A673 (cell line): ENCODE measurements around the gene LGR6. TPM values are rescaled to one million over a fixed set of nuclear protein-coding genes. Genes with fewer than 3 reads are reported as not detected.

Experiments used
- BruUV-seq: library from RNA; stranded (reverse); fragments of 400-500 nt; replicated peaks from 2 replicates; lab custom pipeline; 2021; lab: Mats Ljungman, UMichigan
- CTCF ChIA-PET: fragments of 300-600 bp; sonication (Branson Sonifier 250); formaldehyde crosslinking; loops from one replicate; lab custom pipeline; 2022; ENCODE audit warnings: antibody characterized with exemption; lab: Charles Lee
- POLR2A ChIA-PET: fragments of 300-600 bp; sonication (Branson Sonifier 250); formaldehyde crosslinking; loops from one replicate; lab custom pipeline; 2022; ENCODE audit warnings: antibody characterized with exemption; ENCODE audit not compliant: low non-redundant PET; lab: Charles Lee
- DNase-seq: peaks from one replicate; pipeline ENCODE4 v3.0.0-alpha.2; 2015; ENCODE audit warnings: low spot score
- H3K27ac ChIP-seq: fragments of 200-600 bp; sonication (generic); 2 replicates; pipeline ENCODE4 v1.5.1; 2016; ENCODE audit warnings: mixed run types, low read depth, mild to moderate bottlenecking, mixed read lengths, antibody characterized with exemption, low read length; ENCODE audit not compliant: poor library complexity, severe bottlenecking
- H3K27me3 ChIP-seq: fragments of 200-600 bp; sonication (generic); replicated peaks from 2 replicates; pipeline ENCODE4 v1.6.1; 2017; ENCODE audit warnings: mixed run types, low read depth, mild to moderate bottlenecking, mixed read lengths, antibody characterized with exemption, low read length; ENCODE audit not compliant: insufficient read depth, poor library complexity
- H3K36me3 ChIP-seq: fragments of 200-600 bp; sonication (generic); 2 replicates; pipeline ENCODE4 v1.6.1; 2016; ENCODE audit warnings: mixed run types, mild to moderate bottlenecking, mixed read lengths, antibody characterized with exemption, low read length; ENCODE audit not compliant: insufficient read depth, poor library complexity, severe bottlenecking
- H3K4me1 ChIP-seq: fragments of 200-600 bp; sonication (generic); 2 replicates; pipeline ENCODE4 v1.6.1; 2017; ENCODE audit warnings: mixed run types, mild to moderate bottlenecking, mixed read lengths, antibody characterized with exemption, low read length; ENCODE audit not compliant: insufficient read depth, poor library complexity, severe bottlenecking
- H3K4me3 ChIP-seq: fragments of 200-600 bp; sonication (generic); 2 replicates; pipeline ENCODE4 v1.5.1; 2016; ENCODE audit warnings: low read depth, mixed run types, mild to moderate bottlenecking, mixed read lengths, low read length; ENCODE audit not compliant: poor library complexity, severe bottlenecking
- H3K9me3 ChIP-seq: fragments of 200-600 bp; sonication (generic); 2 replicates; pipeline ENCODE4 v1.6.1; 2016; ENCODE audit warnings: mixed run types, low read depth, mild to moderate bottlenecking, mixed read lengths, antibody characterized with exemption, low read length; ENCODE audit not compliant: poor library complexity, severe bottlenecking
- CTCF ChIP-seq: fragments of 300-800, 200-600 bp; sonication (generic); conservative IDR thresholded peaks from 2 replicates; pipeline ENCODE4 v1.5.1; 2017; ENCODE audit warnings: low read depth, mild to moderate bottlenecking, antibody characterized with exemption, low read length, moderate library complexity, mixed read lengths
- EZH2 ChIP-seq: fragments of 200-600 bp; sonication (generic); IDR thresholded peaks from 2 replicates; pipeline ENCODE4 v1.6.1; 2017; ENCODE audit warnings: borderline replicate concordance, low read depth, mild to moderate bottlenecking, mixed read lengths, antibody characterized with exemption, low read length; ENCODE audit not compliant: poor library complexity, severe bottlenecking
- intact Hi-C: fragments of 100-400 bp; cut with micrococcal nuclease; formaldehyde crosslinking; loops from one replicate; pipeline ENCODE4 v1.10.0; 2022; ENCODE audit not compliant: unreplicated experiment
- total RNA-seq: library from RNA; stranded (reverse); gene quantifications from 2 replicates; pipeline ENCODE4 v1.2.3, GENCODE V29; 2021

The LGR6 gene
- total RNA-seq, 1 experiment from 2014 or later, result not detected

- intact Hi-C loops, result no loop called here
- Histone ChIP-seq H3K27ac (no peak overlapping the region), H3K4me3 (no peak overlapping the region), H3K4me1 (peaks cover 30% of the 10 kb centered on the region), H3K27me3 (no peaks in the 10 kb centered on the region), H3K36me3 (no peaks in the 10 kb centered on the region), H3K9me3 (no peaks in the 10 kb centered on the region)
- no peak for DNase-seq
- no peak for TF ChIP-seq CTCF
- no peak for TF ChIP-seq EZH2
- BruUV-seq, result no TSS peak
- CTCF ChIA-PET, result no interaction called here
- POLR2A ChIA-PET, result no interaction called here
Measured at GRCh38 chr1:202282596-202283283, 89.1 kb downstream of the LGR6 start.

- no peaks in the 10 kb centered on the region for H3K9me3 ChIP-seq
- H3K4me3 ChIP-seq, result no peak overlapping the region
- peaks cover 30% of the 10 kb centered on the region for H3K4me1 ChIP-seq
- H3K27me3 ChIP-seq, result no peaks in the 10 kb centered on the region
- no TSS peak for BruUV-seq
- DNase-seq, result peak; percentile 88
- no peak overlapping the region for H3K27ac ChIP-seq
- ChIA-PET POLR2A (no interaction called here), CTCF (no interaction called here)
- intact Hi-C loops, result no loop called here
- no peaks in the 10 kb centered on the region for H3K36me3 ChIP-seq
- no peak for TF ChIP-seq EZH2
- no peak for TF ChIP-seq CTCF
Measured at GRCh38 chr1:202283379-202283844, 89.8 kb downstream of the LGR6 start.

GRCh38 chr1:202283991-202284390 is 90.4 kb downstream of the LGR6 start:
- intact Hi-C loops, result no loop called here
- TF ChIP-seq CTCF (no peak), EZH2 (no peak)
- DNase-seq, result no peak
- no peaks in the 10 kb centered on the region for H3K9me3 ChIP-seq
- ChIA-PET CTCF (no interaction called here), POLR2A (interaction anchor here (0.7 kb wide), 1 partner anchor 124 kb away, joined by 3 read pairs; no protein-coding TSS in a partner anchor)
- no peaks in the 10 kb centered on the region for H3K36me3 ChIP-seq
- no peak overlapping the region for H3K4me3 ChIP-seq
- H3K27ac ChIP-seq, result no peak overlapping the region
- H3K27me3 ChIP-seq, result no peaks in the 10 kb centered on the region
- peaks cover 30% of the 10 kb centered on the region for H3K4me1 ChIP-seq
- no TSS peak for BruUV-seq
